Nephron (organoid): Measurements from ENCODE around the gene LRRC71.
A peak's percentile ranks its signal among the peaks of the same experiment; 100 is the strongest.

Source experiments
- H3K27ac Mint-ChIP-seq, 3 experiments: 2 replicates each; pipeline ENCODE4 v1.8.0; 2020; ENCODE audit warnings: mixed read lengths in 3 of 3, mild to moderate bottlenecking in 2 of 3, moderate library complexity in 1 of 3
- H3K27me3 Mint-ChIP-seq: 2 replicates; pipeline ENCODE4 v1.8.0; 2021; ENCODE audit warnings: low read depth, mild to moderate bottlenecking, moderate library complexity, mixed read lengths
- H3K36me3 Mint-ChIP-seq: 2 replicates; pipeline ENCODE4 v1.8.0; 2020; ENCODE audit warnings: low read depth, mixed read lengths
- H3K4me1 Mint-ChIP-seq: 2 replicates; pipeline ENCODE4 v1.8.0; 2020; ENCODE audit warnings: mixed read lengths
- H3K4me3 Mint-ChIP-seq, 3 experiments: 2 replicates each; pipeline ENCODE4 v1.8.0; 2020; ENCODE audit warnings: mild to moderate bottlenecking in 3 of 3, mixed read lengths in 3 of 3, moderate library complexity in 2 of 3
- H3K9me3 Mint-ChIP-seq: 2 replicates; pipeline ENCODE4 v1.8.0; 2020; ENCODE audit warnings: mixed read lengths
- CTCF ChIP-seq, 3 experiments: fragments of 200-600 bp; sonication (generic); IDR thresholded peaks; one replicate each; pipeline ENCODE4 v1.5.0; 2021; ENCODE audit warnings: antibody characterized with exemption in 3 of 3; ENCODE audit not compliant: unreplicated experiment in 3 of 3

Gene LRRC71

GRCh38 chr1:156876281-156876680 is 44.2 kb upstream of the LRRC71 start:
- H3K36me3 Mint-ChIP-seq: no peaks in the 10 kb centered on the region
- no peak overlapping the region for H3K4me3 Mint-ChIP-seq
- peaks cover 47% of the 10 kb centered on the region for H3K4me1 Mint-ChIP-seq
- H3K27me3 Mint-ChIP-seq: peaks cover 41% of the 10 kb centered on the region
- no peaks in the 10 kb centered on the region for H3K9me3 Mint-ChIP-seq
- TF ChIP-seq CTCF (IDR thresholded peaks at IDR 0.05; ENCODE audit: unreplicated experiment in 3 of 3): peak in 2 of 3 experiments; percentile 13 to 33
- H3K27ac Mint-ChIP-seq: no peak overlapping the region

GRCh38 chr1:156877433-156878170 is 42.8 kb upstream of the LRRC71 start:
- H3K27me3 Mint-ChIP-seq: peaks cover 42% of the 10 kb centered on the region
- no peak for TF ChIP-seq CTCF (IDR thresholded peaks at IDR 0.05; ENCODE audit: unreplicated experiment in 3 of 3)
- peaks cover 35% of the 10 kb centered on the region for H3K4me1 Mint-ChIP-seq
- H3K36me3 Mint-ChIP-seq: no peaks in the 10 kb centered on the region
- no peaks in the 10 kb centered on the region for H3K9me3 Mint-ChIP-seq
- no peak overlapping the region for H3K4me3 Mint-ChIP-seq
- peak overlapping the region in 1 of 3 experiments; percentile 44 for H3K27ac Mint-ChIP-seq

- no peaks in the 10 kb centered on the region for H3K9me3 Mint-ChIP-seq
- no peak for TF ChIP-seq CTCF (IDR thresholded peaks at IDR 0.05; ENCODE audit: unreplicated experiment in 3 of 3)
- H3K27me3 Mint-ChIP-seq: peaks cover 55% of the 10 kb centered on the region
- H3K4me3 Mint-ChIP-seq: no peak overlapping the region
- H3K36me3 Mint-ChIP-seq: no peaks in the 10 kb centered on the region
- peaks cover 33% of the 10 kb centered on the region for H3K4me1 Mint-ChIP-seq
- H3K27ac Mint-ChIP-seq: no peak overlapping the region
Observed at GRCh38 chr1:156879876-156880275, 40.6 kb upstream of the LRRC71 start.

- peaks cover 35% of the 10 kb centered on the region for H3K4me1 Mint-ChIP-seq
- H3K36me3 Mint-ChIP-seq: no peaks in the 10 kb centered on the region
- no peaks in the 10 kb centered on the region for H3K9me3 Mint-ChIP-seq
- no peak overlapping the region for H3K4me3 Mint-ChIP-seq
- peaks cover 53% of the 10 kb centered on the region for H3K27me3 Mint-ChIP-seq
- H3K27ac Mint-ChIP-seq: no peak overlapping the region
- TF ChIP-seq CTCF (IDR thresholded peaks at IDR 0.05; ENCODE audit: unreplicated experiment in 3 of 3): no peak
Observed at GRCh38 chr1:156880473-156880872, 40.0 kb upstream of the LRRC71 start.

GRCh38 chr1:156881101-156881500 is 39.3 kb upstream of the LRRC71 start:
- peaks cover 53% of the 10 kb centered on the region for H3K27me3 Mint-ChIP-seq
- peaks cover 41% of the 10 kb centered on the region for H3K4me1 Mint-ChIP-seq
- H3K9me3 Mint-ChIP-seq: no peaks in the 10 kb centered on the region
- H3K36me3 Mint-ChIP-seq: no peaks in the 10 kb centered on the region
- TF ChIP-seq CTCF (IDR thresholded peaks at IDR 0.05; ENCODE audit: unreplicated experiment in 3 of 3): no peak
- H3K4me3 Mint-ChIP-seq: peak overlapping the region in 1 of 3 experiments; percentile 13
- peak overlapping the region in 2 of 3 experiments; percentile 3 to 46 for H3K27ac Mint-ChIP-seq

- peaks cover 42% of the 10 kb centered on the region for H3K4me1 Mint-ChIP-seq
- TF ChIP-seq CTCF (IDR thresholded peaks at IDR 0.05; ENCODE audit: unreplicated experiment in 3 of 3): no peak
- H3K4me3 Mint-ChIP-seq: no peak overlapping the region
- H3K9me3 Mint-ChIP-seq: no peaks in the 10 kb centered on the region
- H3K27me3 Mint-ChIP-seq: peaks cover 49% of the 10 kb centered on the region
- H3K27ac Mint-ChIP-seq: no peak overlapping the region
- H3K36me3 Mint-ChIP-seq: no peaks in the 10 kb centered on the region
Observed at GRCh38 chr1:156881663-156882062, 38.8 kb upstream of the LRRC71 start.
